ENCODE data around the gene CACNA1C.

CACNA1C gene

DNA sequence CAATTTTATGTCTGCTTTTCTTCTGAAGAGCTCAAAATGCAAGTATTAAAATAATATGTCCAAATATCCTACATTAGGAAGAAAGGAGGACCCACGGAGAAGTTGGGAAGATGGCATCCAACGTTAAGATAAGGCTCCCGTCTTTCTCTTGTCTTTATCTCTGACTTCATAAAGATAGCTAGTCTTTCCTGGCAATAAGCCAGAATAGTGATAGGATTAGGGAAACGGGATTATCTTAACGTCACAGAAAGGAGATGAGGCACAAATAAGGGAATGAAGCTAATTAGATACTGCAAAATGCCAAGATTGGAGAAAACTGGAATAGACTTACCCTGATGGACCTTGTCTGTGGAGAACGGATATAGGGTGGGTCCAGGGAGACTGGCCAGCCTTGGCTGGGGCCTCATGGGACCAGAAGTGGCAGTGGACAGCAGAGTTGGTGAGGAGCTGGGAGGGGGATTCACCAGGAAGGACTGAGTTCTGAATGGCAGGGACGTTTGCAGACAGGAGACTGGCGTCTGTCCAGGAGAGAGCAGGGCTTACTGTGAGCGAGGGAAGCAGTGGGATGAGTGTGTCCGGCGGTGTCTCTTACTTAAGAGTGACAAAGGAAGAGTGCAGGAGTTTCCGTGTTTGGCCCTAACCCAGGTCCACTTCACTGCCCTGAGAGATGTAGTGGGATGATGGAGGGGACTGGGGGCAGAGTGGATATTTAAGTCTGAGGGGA, 119.9 kb downstream of the CACNA1C start:
- DNase-seq = no peak

GRCh38 chr12:2173971-2174370, 121.2 kb downstream of the CACNA1C start:
- DNase-seq = no peak

DNA sequence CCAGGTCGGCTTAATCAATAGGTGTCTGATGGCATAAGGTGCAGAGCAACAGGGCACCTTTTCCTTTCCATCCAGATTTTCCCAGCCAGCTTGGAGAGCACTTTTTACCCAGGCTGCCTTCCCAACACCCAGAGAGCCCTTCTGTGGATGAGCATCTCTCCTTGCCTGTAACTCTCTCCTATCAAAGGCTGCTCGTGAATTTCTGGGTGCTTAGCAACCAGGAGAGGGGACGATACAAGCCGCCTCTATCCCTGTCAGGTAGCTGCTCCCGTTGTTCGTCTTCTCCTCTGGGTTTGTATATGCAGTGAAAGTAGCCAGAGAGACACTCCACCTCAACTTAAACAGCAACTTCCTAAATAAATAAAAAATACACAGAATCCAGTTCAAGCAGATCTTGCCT, 124.2 kb downstream of the CACNA1C start:
- DNase-seq = no peak

DNA sequence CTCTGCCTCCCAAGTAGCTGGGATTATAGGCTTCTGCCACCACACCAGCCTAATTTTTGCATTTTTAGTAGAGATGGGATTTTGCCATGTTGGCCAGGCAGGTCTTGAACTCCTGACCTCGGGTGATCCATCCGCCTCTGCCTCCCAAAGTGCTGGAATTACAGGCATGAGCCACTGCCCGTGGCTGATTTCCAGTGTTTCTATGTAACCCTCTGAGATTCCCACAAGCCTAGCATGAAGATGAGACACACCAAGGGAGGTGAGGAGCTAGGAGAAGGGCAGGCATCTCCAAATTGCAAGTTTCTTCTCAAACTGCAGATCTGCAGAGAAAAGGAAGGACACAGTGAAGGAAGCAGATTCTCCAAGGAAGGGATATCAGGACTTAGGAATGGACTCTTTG, 125.0 kb downstream of the CACNA1C start:
- DNase-seq = no peak

DNA sequence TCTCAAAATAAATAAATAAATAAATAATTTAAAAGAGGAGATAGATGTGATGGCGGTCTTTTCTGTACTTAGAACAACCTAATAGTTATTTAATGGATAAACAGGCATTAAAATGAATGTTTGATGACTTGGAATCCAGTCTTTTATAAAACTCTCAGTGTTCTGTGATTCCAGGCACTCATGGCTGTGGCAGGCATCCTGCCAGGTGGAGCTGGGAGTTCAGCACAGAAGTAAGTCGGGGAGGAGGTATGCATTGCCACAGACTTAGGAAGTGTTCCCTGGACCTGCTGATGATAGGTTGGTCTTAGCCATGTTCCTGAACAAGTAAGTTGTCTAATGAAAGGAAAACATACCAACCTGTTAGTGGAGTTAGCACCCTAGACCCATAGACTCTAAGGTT, 126.3 kb downstream of the CACNA1C start:
- no peak for DNase-seq

DNA sequence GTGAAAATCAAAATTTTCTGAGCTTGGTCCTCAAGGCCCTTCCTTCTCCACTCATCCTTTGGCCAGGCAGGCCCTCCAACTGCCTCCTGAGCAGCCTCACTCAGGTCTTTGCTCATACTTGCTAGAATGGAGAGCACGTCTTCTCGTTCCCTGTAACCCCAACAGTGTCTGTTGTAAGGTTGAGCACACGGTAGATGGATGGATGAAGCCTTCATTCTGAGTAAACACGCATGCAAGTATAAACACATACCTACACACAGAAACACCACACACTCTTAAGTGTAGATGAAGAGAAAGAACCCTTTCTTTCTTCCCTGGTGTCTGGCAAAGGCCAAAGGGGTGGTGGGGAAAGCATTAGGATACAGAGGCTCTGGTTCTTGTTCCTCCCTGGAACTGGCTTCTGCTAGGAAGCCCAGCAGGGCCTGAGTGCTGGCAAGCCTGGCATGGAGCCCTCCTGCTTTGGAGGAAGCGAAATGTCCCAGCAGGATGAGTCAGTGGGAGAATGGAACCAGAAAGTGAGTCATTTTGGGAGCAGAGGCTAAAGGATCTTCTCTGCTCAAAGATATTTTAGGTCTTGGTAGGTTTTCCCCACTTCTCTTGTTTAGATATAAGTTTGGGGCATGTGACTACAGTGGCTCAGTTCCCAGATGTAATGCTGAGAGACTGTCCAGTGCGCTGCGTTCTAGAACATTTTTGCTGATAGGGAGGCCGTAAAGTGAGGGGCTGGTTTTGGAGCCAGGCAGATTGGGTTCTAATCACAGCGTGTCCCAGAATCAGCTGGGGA, 127.4 kb downstream of the CACNA1C start:
- no peak for DNase-seq

DNA sequence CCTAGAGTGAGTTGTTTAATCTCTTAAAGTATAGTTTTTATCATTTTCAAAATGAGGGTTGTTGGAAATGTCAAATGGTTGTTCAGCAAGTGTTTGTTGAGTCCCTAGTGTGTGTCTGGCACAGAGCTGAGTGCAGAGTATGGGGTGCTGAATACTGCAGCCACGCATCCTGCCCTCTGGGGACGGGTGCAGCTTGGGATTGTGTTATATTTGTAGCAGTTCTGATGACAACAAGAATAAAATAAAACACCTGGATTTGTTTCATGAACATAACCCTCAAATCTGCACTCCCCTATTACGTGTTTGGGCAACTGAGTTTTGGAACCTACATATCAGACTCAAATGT, 127.9 kb downstream of the CACNA1C start:
- no peak for DNase-seq

DNA sequence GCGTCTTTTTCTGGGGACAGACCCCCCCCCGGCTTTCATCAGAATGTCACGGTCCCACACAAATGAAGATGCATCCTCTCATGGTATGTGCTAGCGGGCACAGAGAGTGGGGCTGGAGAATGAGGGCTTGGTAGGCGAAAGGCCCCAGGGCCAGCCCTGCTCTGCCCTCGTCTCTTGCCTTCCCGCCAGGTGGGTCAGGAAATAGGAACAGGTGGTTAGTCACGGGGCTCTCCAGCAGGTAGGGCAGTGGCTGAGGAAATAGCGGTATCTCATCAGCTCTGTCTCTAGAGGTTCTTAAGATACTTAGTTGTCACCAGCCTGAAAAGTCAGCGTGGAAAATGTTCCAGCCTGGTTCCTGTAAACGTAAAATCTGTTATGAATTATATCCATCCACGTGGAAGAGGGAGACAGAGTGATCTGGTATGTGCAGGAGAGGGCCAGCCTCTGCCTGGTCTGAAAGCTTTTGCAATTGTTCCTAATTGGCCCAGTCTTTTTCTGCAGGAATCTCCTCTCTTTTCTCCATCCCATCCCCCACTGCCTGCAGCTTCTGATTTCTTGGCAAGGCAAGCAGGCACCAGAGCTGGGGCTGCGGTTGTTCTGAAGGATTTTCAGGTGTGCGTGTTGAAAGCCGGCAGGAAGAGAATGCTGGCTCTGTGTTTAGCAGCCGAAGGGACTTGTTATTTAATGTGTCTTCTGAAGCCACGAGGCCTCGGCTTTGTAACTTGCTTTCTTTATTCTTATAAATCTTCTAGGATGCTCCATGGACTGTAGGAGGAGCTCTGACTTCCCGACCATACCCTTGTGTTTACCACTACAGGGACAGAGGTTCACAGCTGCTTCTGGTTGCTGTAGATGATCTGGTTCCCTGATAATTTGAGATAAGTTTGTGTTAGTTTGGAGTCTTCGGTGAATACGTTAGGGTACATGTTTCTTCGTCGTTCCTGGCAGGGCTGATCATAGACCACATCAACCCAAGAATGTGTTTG, 131.1 kb downstream of the CACNA1C start:
- no peak for DNase-seq

DNA sequence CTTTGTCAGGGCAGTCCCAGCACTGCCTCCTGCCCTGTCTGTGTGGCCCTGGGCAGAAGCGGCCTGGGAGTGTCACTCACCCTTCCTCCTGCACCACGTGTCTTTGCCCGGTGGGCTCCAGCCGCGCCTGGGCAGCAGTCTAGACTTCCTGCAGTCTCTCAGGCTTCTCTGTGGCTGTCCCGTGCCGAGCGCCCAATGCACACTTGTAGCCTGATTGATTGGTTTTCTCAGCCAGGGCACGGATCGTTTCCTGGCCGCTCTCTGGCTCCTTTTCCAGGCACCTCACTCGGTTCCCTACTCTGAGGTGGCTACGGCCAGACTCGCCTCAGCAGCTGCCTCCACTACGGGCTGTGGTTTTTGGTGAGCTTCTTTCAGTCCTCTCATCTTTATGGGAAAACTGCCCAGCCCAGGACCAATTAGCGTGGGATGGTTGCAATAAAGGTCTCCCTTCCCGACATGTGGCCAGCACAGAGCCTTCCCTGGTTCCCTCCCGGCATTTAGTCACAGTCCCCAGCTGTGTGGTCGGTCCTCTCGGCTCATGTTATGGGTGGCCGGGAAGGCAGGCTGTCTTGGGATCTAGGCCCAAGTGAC, 133.1 kb downstream of the CACNA1C start:
- DNase-seq = no peak

- DNase-seq = no peak
These were observed 134.6 kb downstream of the CACNA1C start for GRCh38 chr12:2187195-2187945.

GRCh38 chr12:2190085-2190484, 137.3 kb downstream of the CACNA1C start:
- DNase-seq = no peak

DNA sequence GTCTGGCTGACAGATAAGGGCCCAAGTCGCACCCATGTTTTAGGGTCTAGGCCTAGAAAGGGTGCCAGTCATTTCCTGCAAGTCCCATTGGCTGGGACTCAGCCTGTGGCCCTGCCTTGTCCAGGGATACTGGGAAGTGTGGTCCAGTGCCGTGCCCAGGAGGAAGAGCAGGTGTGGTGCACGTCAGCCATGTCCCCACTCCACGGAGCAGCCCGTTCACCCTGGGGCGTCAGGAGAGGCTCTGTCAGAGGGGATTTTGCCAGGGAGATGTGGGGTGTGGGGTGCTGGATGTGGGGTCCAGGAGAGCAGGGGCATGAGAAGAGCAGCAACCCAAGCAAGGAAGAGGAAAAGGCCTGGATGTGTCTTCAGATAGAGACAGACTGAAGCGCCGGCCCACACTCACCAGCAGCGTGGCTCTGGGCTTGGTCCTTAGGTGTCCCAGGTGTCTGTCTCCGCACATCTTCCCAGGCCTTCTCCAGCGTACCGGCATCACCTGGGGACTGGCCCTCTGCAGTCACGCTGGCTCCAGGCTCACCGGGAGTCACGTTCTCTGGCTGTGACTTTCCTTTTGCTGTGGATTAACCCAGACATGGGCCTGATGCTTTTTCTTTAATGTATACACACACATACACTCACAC, 138.2 kb downstream of the CACNA1C start:
- DNase-seq = no peak

GRCh38 chr12:2191534-2192153, 138.9 kb downstream of the CACNA1C start:
- no peak for DNase-seq

DNA sequence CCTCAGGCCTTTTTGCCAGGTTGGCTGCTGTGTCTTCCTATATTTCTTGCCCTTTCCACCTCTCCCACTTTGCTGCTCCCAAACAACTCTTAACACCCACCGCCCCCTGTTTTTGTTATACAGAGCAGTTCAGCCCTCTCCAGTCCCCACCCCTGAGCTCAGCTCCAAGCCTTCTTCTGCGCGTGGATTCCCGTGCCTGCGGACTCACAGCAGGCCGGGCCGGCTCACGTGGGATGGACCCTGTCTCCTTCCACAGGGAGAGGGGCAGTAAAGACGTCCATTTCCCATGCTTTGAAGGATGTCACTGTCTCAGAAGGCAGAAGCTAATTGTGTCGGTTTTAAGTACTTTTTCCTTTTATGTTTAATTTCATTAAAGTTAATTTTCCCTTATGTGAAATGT, 139.4 kb downstream of the CACNA1C start:
- DNase-seq = no peak

- DNase-seq = no peak
These were observed 141.3 kb downstream of the CACNA1C start for GRCh38 chr12:2194060-2194459.

- DNase-seq = no peak
These were observed 141.8 kb downstream of the CACNA1C start for GRCh38 chr12:2194571-2194970.

DNA sequence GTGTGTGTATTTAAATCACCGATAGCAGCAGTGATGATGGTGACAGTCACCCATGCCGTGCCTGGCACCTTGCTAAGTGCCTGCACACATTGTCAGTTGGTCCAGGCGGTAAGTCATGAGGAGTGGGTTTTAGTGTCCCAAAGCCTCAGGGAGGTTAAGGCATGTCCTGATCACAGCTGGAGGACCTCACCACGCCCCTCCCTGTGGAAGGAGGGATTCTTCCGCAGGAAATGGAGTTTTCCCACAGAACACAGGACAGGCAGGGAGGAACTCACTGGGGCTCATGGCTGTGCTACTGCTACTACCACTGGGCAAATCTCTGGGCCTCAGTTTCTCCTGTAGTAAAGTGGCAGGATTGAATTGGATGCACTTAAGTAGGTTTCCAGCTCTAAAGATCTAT, 142.3 kb downstream of the CACNA1C start:
- DNase-seq = no peak

- no peak for DNase-seq
These were observed 145.3 kb downstream of the CACNA1C start for GRCh38 chr12:2198005-2198501.

- DNase-seq = no peak
These were observed 145.8 kb downstream of the CACNA1C start for GRCh38 chr12:2198542-2198941.

GRCh38 chr12:2205996-2206395, 153.2 kb downstream of the CACNA1C start:
- no peak for DNase-seq
